Smooth muscle cell (in vitro differentiated cells): ENCODE results near the gene PTPRO. TPM values are rescaled to one million over a fixed set of nuclear protein-coding genes. Genes with fewer than 3 reads are reported as not detected.

Experiments
- DNase-seq: peaks from one replicate; lab custom pipeline; 2025; ENCODE audit not compliant: unreplicated experiment; lab: John Stamatoyannopoulos, UW
- H2AFZ ChIP-seq: fragments of 200-600 bp; sonication (generic); 2 replicates; pipeline ENCODE4 v1.6.0; 2016; ENCODE audit warnings: antibody characterized with exemption, low read depth, mild to moderate bottlenecking
- H3F3A ChIP-seq: fragments of 200-600 bp; sonication (generic); 2 replicates; pipeline ENCODE4 v1.6.0; 2017; ENCODE audit warnings: antibody characterized with exemption, low read depth
- H3K27ac ChIP-seq: fragments of 200-600 bp; sonication (generic); 2 replicates; pipeline ENCODE4 v1.5.1; 2016; ENCODE audit warnings: low read depth, mild to moderate bottlenecking
- H3K27me3 ChIP-seq: fragments of 200-600 bp; sonication (generic); 2 replicates; pipeline ENCODE4 v1.6.1; 2016; ENCODE audit warnings: low read depth, mild to moderate bottlenecking
- H3K36me3 ChIP-seq: fragments of 200-600 bp; sonication (generic); 2 replicates; pipeline ENCODE4 v1.5.1; 2016; ENCODE audit warnings: low read depth
- H3K4me1 ChIP-seq: fragments of 200-600 bp; sonication (generic); 2 replicates; pipeline ENCODE4 v1.5.1; 2016; ENCODE audit warnings: low read depth
- H3K4me2 ChIP-seq: fragments of 200-600 bp; sonication (generic); 2 replicates; pipeline ENCODE4 v1.6.0; 2016; ENCODE audit warnings: mild to moderate bottlenecking
- H3K4me3 ChIP-seq: fragments of 200-600 bp; sonication (generic); 2 replicates; pipeline ENCODE4 v1.5.1; 2016; ENCODE audit warnings: mild to moderate bottlenecking
- H3K79me2 ChIP-seq: fragments of 200-600 bp; sonication (generic); 2 replicates; pipeline ENCODE4 v1.6.0; 2016; ENCODE audit warnings: low read depth, mild to moderate bottlenecking
- H3K9ac ChIP-seq: fragments of 200-600 bp; sonication (generic); 2 replicates; pipeline ENCODE4 v1.6.0; 2016; ENCODE audit warnings: low read depth
- H3K9me3 ChIP-seq: fragments of 200-600 bp; sonication (generic); replicated peaks from 2 replicates; pipeline ENCODE4 v1.5.1; 2016; ENCODE audit warnings: low read depth
- H4K20me1 ChIP-seq: fragments of 200-600 bp; sonication (generic); 2 replicates; pipeline ENCODE4 v1.6.0; 2016; ENCODE audit warnings: low read depth
- WGBS: methylation state at CpG from one replicate; pipeline ENCODE4 v1.1.7; 2016; ENCODE audit warnings: low lambda C conversion rate; 5-methylcytosine and 5-hydroxymethylcytosine counted together
- polyA plus RNA-seq: library from polyadenylated mRNA; unstranded; fragments of >200 nt; fragmentation: Nextera tagmentation; extraction: Ambion mirVana; gene quantifications from 2 replicates; pipeline ENCODE4 v1.2.1, GENCODE V29; 2016
- total RNA-seq: library from RNA; depleted of rRNA; stranded (reverse); fragments of >200 nt; gene quantifications from 2 replicates; pipeline ENCODE4 v1.2.3, GENCODE V29; 2014
- TF ChIP-seq, protein P1 (sequence below): fragments of 200-600 bp; sonication (generic); IDR thresholded peaks from 2 replicates; pipeline ENCODE4 v1.5.1; 2017; ENCODE audit warnings: borderline replicate concordance, mild to moderate bottlenecking, antibody characterized with exemption; ENCODE audit not compliant: insufficient read depth, poor library complexity, severe bottlenecking

PTPRO gene
- total and polyA plus RNA-seq, 2 experiments from 2014 or later = not detected

DNA sequence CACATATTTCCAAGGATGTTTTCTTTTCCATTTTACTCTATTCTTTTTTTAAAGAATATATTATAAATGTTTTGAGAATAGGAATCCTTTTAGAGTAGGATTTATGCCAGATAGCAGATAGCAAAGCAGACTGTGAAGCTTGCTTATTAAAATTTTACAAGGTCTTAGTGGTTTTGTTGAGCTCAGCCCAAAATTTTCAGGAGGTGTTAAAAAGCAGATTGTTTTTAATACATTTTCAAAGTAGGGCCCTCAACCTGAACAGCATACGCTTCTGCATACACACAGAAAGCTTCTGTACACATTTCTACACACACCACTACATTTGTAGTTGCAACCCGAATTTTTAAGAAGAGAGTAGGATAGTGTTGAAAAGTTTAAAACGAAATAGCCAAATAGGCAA is 315.9 kb downstream of the PTPRO start:
- Histone ChIP-seq H2AFZ (no peak overlapping the region), H3F3A (peaks cover 10% of the 10 kb centered on the region), H4K20me1 (no peaks in the 10 kb centered on the region), H3K4me1 (peaks cover 33% of the 10 kb centered on the region), H3K9ac (no peak overlapping the region), H3K36me3 (peaks cover 12% of the 10 kb centered on the region), H3K4me2 (peak overlapping the region; percentile 63), H3K4me3 (no peak overlapping the region), H3K27me3 (no peaks in the 10 kb centered on the region), H3K27ac (peak overlapping the region; percentile 59), H3K9me3 (no peaks in the 10 kb centered on the region), H3K79me2 (no peaks in the 10 kb centered on the region)
- TF ChIP-seq, protein P1, sequence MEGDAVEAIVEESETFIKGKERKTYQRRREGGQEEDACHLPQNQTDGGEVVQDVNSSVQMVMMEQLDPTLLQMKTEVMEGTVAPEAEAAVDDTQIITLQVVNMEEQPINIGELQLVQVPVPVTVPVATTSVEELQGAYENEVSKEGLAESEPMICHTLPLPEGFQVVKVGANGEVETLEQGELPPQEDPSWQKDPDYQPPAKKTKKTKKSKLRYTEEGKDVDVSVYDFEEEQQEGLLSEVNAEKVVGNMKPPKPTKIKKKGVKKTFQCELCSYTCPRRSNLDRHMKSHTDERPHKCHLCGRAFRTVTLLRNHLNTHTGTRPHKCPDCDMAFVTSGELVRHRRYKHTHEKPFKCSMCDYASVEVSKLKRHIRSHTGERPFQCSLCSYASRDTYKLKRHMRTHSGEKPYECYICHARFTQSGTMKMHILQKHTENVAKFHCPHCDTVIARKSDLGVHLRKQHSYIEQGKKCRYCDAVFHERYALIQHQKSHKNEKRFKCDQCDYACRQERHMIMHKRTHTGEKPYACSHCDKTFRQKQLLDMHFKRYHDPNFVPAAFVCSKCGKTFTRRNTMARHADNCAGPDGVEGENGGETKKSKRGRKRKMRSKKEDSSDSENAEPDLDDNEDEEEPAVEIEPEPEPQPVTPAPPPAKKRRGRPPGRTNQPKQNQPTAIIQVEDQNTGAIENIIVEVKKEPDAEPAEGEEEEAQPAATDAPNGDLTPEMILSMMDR = no peak
- DNase-seq = no peak
- WGBS = 31% methylated on average over 3 of the region's 3 CpGs

DNA sequence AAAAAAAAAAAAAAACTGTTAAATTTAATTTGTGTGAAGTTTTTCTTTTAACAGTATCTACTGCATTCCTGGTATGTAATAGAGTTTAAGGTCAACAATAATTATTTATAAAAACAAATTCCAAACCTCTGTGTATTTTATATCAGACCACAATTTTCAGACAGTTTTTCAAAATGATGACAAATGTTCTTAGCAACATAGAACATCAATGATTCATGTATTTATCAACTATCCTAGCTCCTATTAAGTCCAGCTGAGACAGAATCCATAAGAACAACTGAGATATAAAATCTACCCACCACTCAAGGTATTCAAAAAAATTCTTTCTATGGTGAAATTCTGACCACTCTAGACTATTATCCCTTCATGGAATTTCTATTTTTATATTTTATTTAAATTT is 322.4 kb downstream of the PTPRO start:
- no peak overlapping the region for H2AFZ ChIP-seq
- no peak overlapping the region for H3K9ac ChIP-seq
- no peaks in the 10 kb centered on the region for H3F3A ChIP-seq
- no peak overlapping the region for H3K4me2 ChIP-seq
- H3K4me1 ChIP-seq = no peaks in the 10 kb centered on the region
- no peak overlapping the region for H3K27ac ChIP-seq
- no peaks in the 10 kb centered on the region for H3K27me3 ChIP-seq
- H3K79me2 ChIP-seq = no peaks in the 10 kb centered on the region
- no peaks in the 10 kb centered on the region for H3K9me3 ChIP-seq
- TF ChIP-seq, protein P1 = no peak
- DNase-seq = no peak
- H3K36me3 ChIP-seq = peaks cover 16% of the 10 kb centered on the region
- no peaks in the 10 kb centered on the region for H4K20me1 ChIP-seq
- no peak overlapping the region for H3K4me3 ChIP-seq

DNA sequence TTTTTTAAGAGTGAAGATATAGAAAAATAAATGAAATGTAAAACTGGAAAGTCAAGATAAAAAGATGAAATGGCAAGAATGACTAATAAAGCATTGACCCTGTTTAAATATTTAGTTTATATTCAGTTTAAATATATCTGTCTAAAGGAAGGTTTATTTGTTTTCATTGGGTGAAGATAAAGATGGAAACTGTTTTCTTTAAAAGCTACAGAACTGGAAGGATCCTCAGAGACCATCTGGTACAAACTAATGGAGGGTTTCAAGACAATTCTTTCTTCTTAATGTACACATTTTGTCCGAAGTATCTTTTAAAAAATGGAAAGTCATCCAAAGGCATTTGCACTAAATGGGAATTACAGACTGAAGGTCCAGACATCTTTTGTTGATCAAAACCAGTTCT is 324.3 kb downstream of the PTPRO start:
- H3F3A ChIP-seq = no peaks in the 10 kb centered on the region
- H3K4me2 ChIP-seq = no peak overlapping the region
- H3K4me1 ChIP-seq = no peaks in the 10 kb centered on the region
- H4K20me1 ChIP-seq = no peaks in the 10 kb centered on the region
- H3K27ac ChIP-seq = no peak overlapping the region
- WGBS = 0% methylated on average over 1 of the region's 1 CpG
- H3K9me3 ChIP-seq = no peaks in the 10 kb centered on the region
- TF ChIP-seq, protein P1 = no peak
- H2AFZ ChIP-seq = no peak overlapping the region
- H3K36me3 ChIP-seq = peaks cover 3% of the 10 kb centered on the region
- DNase-seq = no peak
- no peak overlapping the region for H3K4me3 ChIP-seq
- no peaks in the 10 kb centered on the region for H3K79me2 ChIP-seq
- H3K27me3 ChIP-seq = no peaks in the 10 kb centered on the region
- no peak overlapping the region for H3K9ac ChIP-seq

Other genes starting within 250 kb of the PTPRO start
- gene RERG, start 101.1 kb upstream of the PTPRO start, total RNA-seq = 0.04 TPM in 1 of 2 replicates, not detected in the other
- gene RERG, start 101.1 kb upstream of the PTPRO start, polyA plus RNA-seq = not detected in 2 replicates